HepG2 (cell line): ENCODE measurements around the gene ITK. TPM values are rescaled to one million over a fixed set of nuclear protein-coding genes. Genes with fewer than 3 reads are reported as not detected.

ENCODE experiments used
- ADNP ChIP-seq: sonication (generic); formaldehyde crosslinking; IDR thresholded peaks from 2 replicates; pipeline ENCODE4 v1.4.0; 2020; ENCODE audit warnings: missing genetic modification reagents
- DBP ChIP-seq: sonication (generic); formaldehyde crosslinking; IDR thresholded peaks from 2 replicates; pipeline ENCODE4 v1.4.0; 2020; ENCODE audit warnings: missing genetic modification reagents; ENCODE audit errors: not compliant biosample characterization
- ELF3 ChIP-seq: IDR thresholded peaks from 2 replicates; pipeline ENCODE4 v1.6.1; 2016; ENCODE audit warnings: missing genetic modification reagents, missing compliant biosample characterization
- FOXA1 ChIP-seq, 2 experiments: fragments of 450-650 bp in 1 of 2; sonication (generic) in 1 of 2; formaldehyde crosslinking in 1 of 2; IDR thresholded peaks; 2 replicates each; pipeline versions ENCODE4 v1.4.0 to v1.6.1; 2016 to 2020; ENCODE audit warnings: missing genetic modification reagents in 1 of 2
- FOXA3 ChIP-seq: IDR thresholded peaks from 2 replicates; pipeline ENCODE4 v1.6.1; 2016; ENCODE audit warnings: missing genetic modification reagents, missing compliant biosample characterization
- MAFF ChIP-seq: IDR thresholded peaks from 2 replicates; pipeline ENCODE4 v1.6.1; 2011; ENCODE audit warnings: low read depth, low read length, improper control_type of control experiment
- MZF1 ChIP-seq: sonication (generic); formaldehyde crosslinking; IDR thresholded peaks from 2 replicates; pipeline ENCODE4 v1.8.1; 2023; ENCODE audit warnings: mild to moderate bottlenecking, missing genetic modification reagents, borderline replicate concordance
- PREB ChIP-seq: sonication (generic); formaldehyde crosslinking; IDR thresholded peaks from 2 replicates; pipeline ENCODE4 v1.4.0; 2020; ENCODE audit warnings: missing genetic modification reagents
- PRMT3 ChIP-seq: sonication (generic); formaldehyde crosslinking; IDR thresholded peaks from 2 replicates; pipeline ENCODE4 v1.8.1; 2022; ENCODE audit warnings: low read depth, mild to moderate bottlenecking, moderate library complexity, missing genetic modification reagents, borderline replicate concordance
- RARA ChIP-seq: IDR thresholded peaks from 2 replicates; pipeline ENCODE4 v1.6.1; 2016; ENCODE audit warnings: missing genetic modification reagents, missing compliant biosample characterization
- RXRB ChIP-seq: IDR thresholded peaks from 2 replicates; pipeline ENCODE4 v1.6.1; 2016; ENCODE audit warnings: borderline replicate concordance, missing genetic modification reagents, missing compliant biosample characterization
- SOX13 ChIP-seq, 3 experiments: fragments of 450-650 bp in 1 of 3; sonication (generic) in 1 of 3; formaldehyde crosslinking in 1 of 3; IDR thresholded peaks in 2 of 3; conservative IDR thresholded peaks in 1 of 3; 2 replicates each; pipeline versions ENCODE4 v1.5.0 to v1.6.1; 2016 to 2020; ENCODE audit warnings: antibody characterized with exemption in 1 of 3, mild to moderate bottlenecking in 1 of 3, missing compliant biosample characterization in 1 of 3, missing genetic modification reagents in 1 of 3, moderate library complexity in 1 of 3
- SOX5 ChIP-seq: IDR thresholded peaks from 2 replicates; pipeline ENCODE4 v1.6.1; 2016; ENCODE audit warnings: borderline replicate concordance
- STAT5B ChIP-seq: sonication (generic); formaldehyde crosslinking; IDR thresholded peaks from 2 replicates; pipeline ENCODE4 v1.4.0; 2020; ENCODE audit warnings: missing genetic modification reagents
- TEAD3 ChIP-seq: optimal IDR thresholded peaks from 2 replicates; pipeline ENCODE3; 2016; ENCODE audit warnings: borderline replicate concordance
- TGIF2 ChIP-seq: IDR thresholded peaks from 2 replicates; pipeline ENCODE4 v1.6.1; 2016; ENCODE audit warnings: control low read depth, missing compliant biosample characterization
- YEATS2 ChIP-seq: sonication (generic); formaldehyde crosslinking; IDR thresholded peaks from 2 replicates; pipeline ENCODE4 v1.4.0; 2020; ENCODE audit warnings: missing genetic modification reagents, borderline replicate concordance
- ZBTB42 ChIP-seq: sonication (generic); formaldehyde crosslinking; IDR thresholded peaks from 2 replicates; pipeline ENCODE4 v1.5.0; 2020; ENCODE audit warnings: mild to moderate bottlenecking, missing genetic modification reagents
- ZHX2 ChIP-seq, 2 experiments: sonication (generic) in 1 of 2; formaldehyde crosslinking in 1 of 2; IDR thresholded peaks; 2 replicates each; pipeline versions ENCODE4 v1.6.1 to v1.9.0; 2014 to 2022; ENCODE audit warnings: antibody characterized with exemption in 1 of 2, borderline replicate concordance in 1 of 2, inconsistent platforms in 1 of 2, low read depth in 1 of 2, missing genetic modification reagents in 1 of 2
- ZNF207 ChIP-seq: fragments of 450-650 bp; IDR thresholded peaks from 2 replicates; pipeline ENCODE4 v1.6.1; 2016; ENCODE audit warnings: antibody characterized with exemption, borderline replicate concordance
- ZNF331 ChIP-seq: sonication (generic); formaldehyde crosslinking; IDR thresholded peaks from 2 replicates; pipeline ENCODE4 v1.4.0; 2020; ENCODE audit warnings: missing genetic modification reagents
- ZNF768 ChIP-seq: sonication (generic); formaldehyde crosslinking; IDR thresholded peaks from 2 replicates; pipeline ENCODE4 v1.4.0; 2020; ENCODE audit warnings: missing genetic modification reagents
- polyA plus RNA-seq, 8 experiments: library from polyadenylated mRNA; depleted of rRNA in 3 of 8; stranded (reverse) in 7 of 8; unstranded in 1 of 8; fragments of >200 nt; fragmentation: Illumina TruSeq in 4 of 8; extraction: Trizol in 4 of 8; gene quantifications; 2 replicates each; pipeline versions ENCODE4 v1.2.1 to v1.2.3, GENCODE V29; 2011 to 2016; ENCODE audit warnings: low read depth in 4 of 8, missing spikeins in 1 of 8, mixed read lengths in 1 of 8; ENCODE audit not compliant: insufficient read depth in 1 of 8
- total RNA-seq, 5 experiments: library from RNA; depleted of rRNA; stranded (reverse); fragments of >200 nt; fragmentation: Illumina TruSeq; extraction: Trizol; gene quantifications; 2 replicates each; pipeline ENCODE4 v1.2.3, GENCODE V29; 2016; ENCODE audit warnings: low read depth in 1 of 5

Gene ITK
- total and polyA plus RNA-seq, 2 of the 13 experiments (the other 11 are each of a cell fraction or from before 2014, with no cell fraction given), result 0.01 TPM; not detected in 1

- TF ChIP-seq ZHX2 (IDR thresholded peaks at IDR 0.05; ENCODE audit: low read depth) (no peak), ZHX2 (CRISPR knock-in tag; IDR thresholded peaks at IDR 0.05; ENCODE audit: borderline replicate concordance) (no peak), ELF3 (CRISPR knock-in tag) (0 out of 2 replicates have a peak, but pooled peaks have one; percentile 37), MAFF (peak; percentile 72), ZNF207 (no peak), STAT5B (CRISPR knock-in tag) (no peak), MZF1 (CRISPR knock-in tag) (no peak), FOXA3 (CRISPR knock-in tag) (peak; percentile 63; the same call in 1 of the 2 replicates), ADNP (CRISPR knock-in tag) (no peak), RARA (CRISPR knock-in tag) (peak; percentile 56), ZBTB42 (CRISPR knock-in tag) (no peak), ZNF768 (no peak), TEAD3 (CRISPR knock-in tag) (peak; percentile 95), SOX13 (IDR thresholded peaks at IDR 0.05) (no peak), SOX13 (CRISPR knock-in tag; conservative IDR thresholded peaks at IDR 0.05 in 1 of 2, IDR thresholded peaks at IDR 0.05 in 1 of 2) (peak in 1 of 2 experiments; percentile 28; a peak in 1 of 4 replicates), DBP (no peak), ZNF331 (CRISPR knock-in tag) (no peak), FOXA1 (IDR thresholded peaks at IDR 0.05) (no peak), FOXA1 (CRISPR knock-in tag; IDR thresholded peaks at IDR 0.05) (peak; percentile 67), YEATS2 (CRISPR knock-in tag) (no peak), PRMT3 (no peak), TGIF2 (CRISPR knock-in tag) (no peak), SOX5 (CRISPR knock-in tag) (0 out of 2 replicates have a peak, but pooled peaks have one; percentile 33), PREB (CRISPR knock-in tag) (no peak), RXRB (CRISPR knock-in tag) (0 out of 2 replicates have a peak, but pooled peaks have one; percentile 19)
Observed at GRCh38 chr5:157290156-157290980, 109.7 kb downstream of the ITK start (continued).
